HG02642 (cell line): ENCODE data around the gene SYT1.

Experiments
- ATAC-seq: cut with Tn5 transposase; IDR thresholded peaks from one replicate; pipeline ENCODE4 v1.9.1; 2021; ENCODE audit warnings: mild to moderate bottlenecking; ENCODE audit not compliant: unreplicated experiment, poor library complexity

The SYT1 gene

GRCh38 chr12:79121486-79121885 lies 256.9 kb downstream of the SYT1 start:
- no peak for ATAC-seq

- ATAC-seq: no peak
Observed at GRCh38 chr12:79124385-79124784, 259.8 kb downstream of the SYT1 start.

DNA sequence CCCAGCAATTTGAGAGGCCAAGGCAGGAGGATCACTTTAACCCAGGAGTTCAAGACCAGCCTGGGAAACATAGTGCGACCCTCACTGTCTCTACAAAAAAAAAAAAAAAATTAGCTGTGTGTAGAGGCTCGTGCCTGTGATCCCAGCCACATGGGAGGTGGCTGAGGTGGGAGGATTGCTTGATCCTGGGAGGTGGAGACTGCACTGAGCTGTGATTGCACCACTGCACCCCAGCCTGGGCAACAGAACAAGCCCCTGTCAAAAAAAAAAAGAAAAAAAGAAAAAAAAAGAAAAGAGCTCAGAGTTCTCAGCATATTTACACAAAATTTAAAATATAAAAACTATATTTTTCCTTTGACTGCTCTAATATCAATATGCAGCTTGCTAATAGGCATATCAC lies 260.8 kb downstream of the SYT1 start:
- ATAC-seq: no peak

- peak; percentile 96 for ATAC-seq
Observed at GRCh38 chr12:79127271-79127751, 262.7 kb downstream of the SYT1 start.

GRCh38 chr12:79128956-79129355 lies 264.4 kb downstream of the SYT1 start:
- ATAC-seq: no peak

DNA sequence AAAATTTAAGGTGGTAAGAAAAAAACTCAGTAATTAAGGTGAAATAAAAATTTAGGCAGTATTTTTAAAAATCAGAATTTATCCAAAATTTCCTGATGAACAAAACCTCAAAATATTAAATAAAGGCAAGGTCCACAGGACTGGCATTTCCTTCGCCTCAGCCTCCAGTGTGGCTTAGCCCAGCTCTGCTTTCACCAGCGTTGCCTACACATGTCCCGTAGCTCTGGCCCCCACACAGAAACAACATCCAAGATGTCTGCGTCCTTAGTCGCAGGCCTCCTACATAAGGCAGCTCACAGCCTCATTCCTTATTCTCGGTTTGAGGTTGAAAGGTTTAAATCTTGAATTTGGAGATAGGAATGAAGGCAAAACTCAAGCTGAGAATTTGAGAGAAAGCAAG lies 274.3 kb downstream of the SYT1 start:
- ATAC-seq: no peak

GRCh38 chr12:79140711-79141110 lies 276.1 kb downstream of the SYT1 start:
- no peak for ATAC-seq

GRCh38 chr12:79141776-79142175 lies 277.2 kb downstream of the SYT1 start:
- ATAC-seq: no peak

- no peak for ATAC-seq
Observed at GRCh38 chr12:79143803-79144202, 279.2 kb downstream of the SYT1 start.

- ATAC-seq: no peak
Observed at GRCh38 chr12:79151956-79152355, 287.4 kb downstream of the SYT1 start.

GRCh38 chr12:79155683-79156082 lies 291.1 kb downstream of the SYT1 start:
- ATAC-seq: no peak

GRCh38 chr12:79156846-79157463 lies 292.4 kb downstream of the SYT1 start:
- ATAC-seq: no peak

DNA sequence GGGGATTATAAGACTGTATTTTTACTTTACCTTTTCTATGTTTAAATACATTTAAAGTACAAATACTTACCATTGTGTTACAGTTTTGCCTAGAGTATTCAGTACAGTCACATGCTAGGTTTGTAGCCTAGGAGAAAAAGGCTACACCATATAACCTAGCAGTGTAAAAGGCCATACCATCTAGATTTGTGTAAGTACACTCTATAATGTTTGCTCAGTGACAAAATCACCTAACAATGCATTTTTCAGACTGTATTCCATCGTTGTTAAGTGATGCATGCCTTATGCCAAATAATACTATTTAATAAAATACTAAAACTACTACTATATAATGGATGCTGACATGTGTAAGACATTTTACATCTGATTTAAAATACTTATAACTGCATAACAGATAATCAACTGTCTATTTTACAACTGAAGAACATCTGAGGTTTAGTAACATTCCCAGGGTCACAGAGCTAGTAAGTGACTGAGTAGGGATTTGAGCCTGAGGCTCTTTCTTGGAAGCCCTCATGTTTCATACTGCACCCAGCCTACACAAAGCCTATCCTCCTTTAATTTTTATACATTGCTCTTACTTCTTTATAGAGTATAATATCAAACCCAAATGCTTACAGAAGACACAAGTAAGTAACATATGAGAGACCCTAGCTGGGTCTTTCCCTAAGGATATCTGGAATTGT lies 296.8 kb downstream of the SYT1 start:
- no peak for ATAC-seq

DNA sequence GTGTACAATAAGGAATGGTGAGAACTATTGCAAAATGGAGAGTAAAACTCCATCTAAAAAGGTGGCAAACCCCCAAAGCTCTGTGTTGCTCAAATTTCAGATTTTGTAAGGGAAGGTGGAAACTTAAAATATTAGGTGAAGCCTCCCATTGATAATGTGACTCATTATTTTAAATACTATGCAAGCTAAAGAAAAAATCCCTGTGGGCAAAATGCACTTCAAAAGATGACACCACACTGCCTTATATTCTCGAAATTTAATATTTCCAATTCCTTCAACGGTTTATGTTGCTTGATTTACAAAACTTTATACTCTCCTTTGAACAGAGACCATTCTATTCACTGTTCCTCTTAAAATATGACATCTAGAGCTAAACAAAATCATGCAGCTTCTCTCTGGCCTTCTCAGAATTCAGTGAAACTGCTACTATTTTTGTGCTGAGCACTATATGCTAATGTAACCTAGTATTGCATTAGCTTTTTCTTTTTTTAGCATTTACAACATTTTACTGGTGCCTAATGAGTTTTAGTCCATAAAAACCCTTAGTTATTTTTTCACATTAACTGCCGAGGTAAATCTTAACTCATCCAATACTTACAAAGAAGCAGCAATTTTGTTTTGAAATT lies 297.7 kb downstream of the SYT1 start:
- no peak for ATAC-seq

DNA sequence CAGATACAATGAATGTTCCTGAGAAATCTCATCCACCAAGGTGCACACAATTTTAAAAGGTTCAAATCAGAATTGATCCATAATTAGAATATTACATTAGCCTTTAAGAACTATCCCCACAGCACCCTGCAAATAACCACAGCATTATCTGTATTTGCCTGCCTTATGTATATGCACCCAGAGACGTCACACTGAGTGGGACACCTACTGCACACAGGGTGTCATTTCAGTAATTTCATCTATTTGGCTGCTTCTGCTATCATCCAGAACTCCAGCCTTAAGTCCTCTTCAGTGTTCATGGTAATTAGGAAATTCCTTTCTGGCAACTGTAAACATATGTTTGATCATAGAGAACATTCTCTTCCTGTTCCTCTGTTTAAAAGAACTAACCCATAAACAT lies 298.4 kb downstream of the SYT1 start:
- ATAC-seq: no peak

DNA sequence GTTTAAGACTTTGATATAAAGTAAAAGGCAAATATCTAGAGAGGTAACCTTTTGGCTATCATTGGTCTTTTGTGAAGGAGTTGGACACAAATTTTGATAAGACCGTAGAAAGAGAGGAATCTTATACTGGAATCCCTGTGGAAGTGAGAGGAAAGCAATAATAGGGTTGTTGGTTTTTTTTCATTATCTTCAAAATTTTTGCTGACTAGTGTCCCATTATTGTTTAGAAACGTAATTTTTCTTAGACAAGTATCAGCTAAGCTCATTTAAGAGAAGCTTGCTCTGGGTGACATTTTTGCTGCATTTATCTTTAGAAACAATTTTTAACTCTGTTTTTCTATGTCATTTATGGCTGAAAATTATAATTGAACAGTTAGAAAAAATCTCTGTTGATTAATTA lies 300.3 kb downstream of the SYT1 start:
- no peak for ATAC-seq

GRCh38 chr12:79168687-79169086 lies 304.1 kb downstream of the SYT1 start:
- no peak for ATAC-seq

GRCh38 chr12:79174626-79175025 lies 310.1 kb downstream of the SYT1 start:
- peak; percentile 83 for ATAC-seq

DNA sequence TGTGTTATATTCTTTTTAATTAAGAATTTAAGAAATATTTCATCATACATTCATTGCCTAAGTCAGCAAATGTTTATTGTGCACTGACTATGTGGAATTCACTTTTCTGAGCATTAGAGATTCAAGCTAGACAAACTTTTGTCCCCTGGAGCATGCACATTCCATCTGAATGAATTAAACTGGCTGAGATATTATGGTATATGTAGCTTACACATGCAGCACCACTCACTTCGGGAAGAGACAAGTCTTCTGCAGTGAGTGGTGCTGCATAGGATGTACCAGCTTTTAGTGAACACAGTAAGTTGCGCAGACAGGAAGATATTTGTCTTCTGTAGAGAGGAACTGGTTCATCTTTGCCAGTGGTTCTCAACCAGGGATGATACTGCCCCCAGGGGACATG lies 318.4 kb downstream of the SYT1 start:
- ATAC-seq: no peak

- ATAC-seq: no peak
Observed at GRCh38 chr12:79183926-79184325, 319.4 kb downstream of the SYT1 start.

GRCh38 chr12:79186506-79186905 lies 321.9 kb downstream of the SYT1 start:
- no peak for ATAC-seq

DNA sequence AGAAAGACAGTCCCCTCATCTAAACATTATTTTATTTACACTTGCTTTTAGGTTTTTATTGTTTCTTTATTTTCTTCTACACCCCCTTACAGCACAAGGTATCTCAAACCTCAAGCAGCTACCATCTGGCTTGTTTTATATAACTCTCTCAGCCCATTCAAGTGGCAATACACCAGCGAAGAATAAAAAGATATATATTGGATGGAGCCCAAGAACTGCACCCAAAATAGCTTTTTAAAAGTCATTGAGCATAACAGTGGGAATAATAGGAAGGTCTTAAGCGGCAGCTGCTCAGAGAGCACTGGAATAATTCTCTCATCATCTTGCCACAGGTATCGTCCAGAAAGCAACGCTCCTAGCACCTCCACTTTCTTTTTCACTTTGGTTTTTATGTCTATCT lies 322.5 kb downstream of the SYT1 start:
- no peak for ATAC-seq
